Fibroblast of lung (primary cell): Measurements from ENCODE around the gene DAB1. TPM values are rescaled to one million over a fixed set of nuclear protein-coding genes. Genes with fewer than 3 reads are reported as not detected.

Source experiments
- DNase-seq, 2 donors: peaks; one replicate each; pipeline versions ENCODE4 v3.0.0 to v3.0.0-alpha.2; 2010; ENCODE audit warnings: low read depth in 2 of 2
- H2AFZ ChIP-seq: 2 replicates; pipeline ENCODE4 v1.5.1; 2012; ENCODE audit warnings: low read length, control low read depth, inconsistent platforms
- H3K27ac ChIP-seq: 2 replicates; pipeline ENCODE4 v1.5.1; 2011; ENCODE audit warnings: low read length, control low read depth; ENCODE audit not compliant: insufficient read depth
- H3K27me3 ChIP-seq: 2 replicates; pipeline ENCODE4 v1.5.1; 2011; ENCODE audit warnings: mild to moderate bottlenecking, low read length; ENCODE audit not compliant: control insufficient read depth, insufficient read depth
- H3K36me3 ChIP-seq: 2 replicates; pipeline ENCODE4 v1.5.1; 2011; ENCODE audit warnings: low read length; ENCODE audit not compliant: control insufficient read depth, insufficient read depth
- H3K4me1 ChIP-seq: 2 replicates; pipeline ENCODE4 v1.5.1; 2011; ENCODE audit warnings: low read length; ENCODE audit not compliant: control insufficient read depth, insufficient read depth; ENCODE audit errors: extremely low read depth
- H3K4me2 ChIP-seq: 2 replicates; pipeline ENCODE4 v1.5.1; 2011; ENCODE audit warnings: low read length, control low read depth; ENCODE audit not compliant: insufficient read depth; ENCODE audit errors: extremely low read depth
- H3K4me3 ChIP-seq, 4 experiments: fragments of 200-600 bp in 1 of 4; sonication (generic) in 1 of 4; replicated peaks in 1 of 4; 2 replicates each; pipeline ENCODE4 v1.5.1; 2011 to 2016; ENCODE audit warnings: low read length in 4 of 4, low read depth in 3 of 4, mild to moderate bottlenecking in 3 of 4, control low read depth in 2 of 4, inconsistent platforms in 1 of 4, mixed read lengths in 1 of 4; ENCODE audit not compliant: insufficient read depth in 1 of 4; ENCODE audit errors: control extremely low read depth in 1 of 4
- H3K79me2 ChIP-seq: 2 replicates; pipeline ENCODE4 v1.5.1; 2012; ENCODE audit warnings: mild to moderate bottlenecking, low read length, inconsistent platforms; ENCODE audit not compliant: control insufficient read depth, insufficient read depth
- H3K9ac ChIP-seq: 2 replicates; pipeline ENCODE4 v1.5.1; 2011; ENCODE audit warnings: mild to moderate bottlenecking, low read length, control low read depth; ENCODE audit not compliant: insufficient read depth
- H3K9me3 ChIP-seq: 2 replicates; pipeline ENCODE4 v1.5.1; 2012; ENCODE audit warnings: low read depth, low read length; ENCODE audit not compliant: control insufficient read depth, insufficient read depth
- H4K20me1 ChIP-seq: 2 replicates; pipeline ENCODE4 v1.5.1; 2011; ENCODE audit warnings: low read length; ENCODE audit not compliant: control insufficient read depth, insufficient read depth; ENCODE audit errors: extremely low read depth
- CTCF ChIP-seq, 2 donors: IDR thresholded peaks in 1 of 2; conservative IDR thresholded peaks in 1 of 2; 1 replicate in 1 of 2; 2 replicates in 1 of 2; pipeline ENCODE4 v1.5.1; 2011 to 2012; ENCODE audit warnings: low read length in 2 of 2, control low read depth in 1 of 2, inconsistent platforms in 1 of 2, low read depth in 1 of 2, mild to moderate bottlenecking in 1 of 2
- EZH2 ChIP-seq: IDR thresholded peaks from 2 replicates; pipeline ENCODE4 v1.5.1; 2012; ENCODE audit warnings: low read length, control low read depth, mild to moderate bottlenecking; ENCODE audit errors: missing control alignments
- polyA plus RNA-seq, 2 donors: library from polyadenylated mRNA; depleted of rRNA in 1 of 2; stranded (reverse) in 1 of 2; unstranded in 1 of 2; fragments of >200 nt; gene quantifications; 2 replicates each; pipeline ENCODE4 v1.2.1, GENCODE V29; 2011 to 2012; ENCODE audit warnings: missing spikeins in 1 of 2
- total RNA-seq: library from RNA; depleted of rRNA; stranded (reverse); fragments of >200 nt; gene quantifications from 2 replicates; pipeline ENCODE4 v1.2.1, GENCODE V29; 2014

DAB1 gene
- total and polyA plus RNA-seq, 2 donors (not counting 1 experiment from before 2014, with no cell fraction given) = 0.17 to 2.0 TPM

GRCh38 chr1:57327946-57328345 lies 95.9 kb downstream of the DAB1 start:
- Histone ChIP-seq H3K27ac (no peak overlapping the region), H4K20me1 (no peaks in the 10 kb centered on the region), H3K4me2 (no peak overlapping the region), H3K9me3 (no peaks in the 10 kb centered on the region), H3K79me2 (no peaks in the 10 kb centered on the region), H3K36me3 (no peaks in the 10 kb centered on the region), H3K27me3 (no peaks in the 10 kb centered on the region), H2AFZ (no peak overlapping the region), H3K9ac (no peak overlapping the region), H3K4me1 (no peaks in the 10 kb centered on the region), H3K4me3 (no peak overlapping the region)
- DNase-seq = no peak
- TF ChIP-seq CTCF (conservative IDR thresholded peaks at IDR 0.05 in 1 of 2, IDR thresholded peaks at IDR 0.05 in 1 of 2; ENCODE audit: low read depth in 1 of 2, low read length in 2 of 2) (no peak), EZH2 (no peak)

GRCh38 chr1:57327336-57327735 lies 96.5 kb downstream of the DAB1 start:
- Histone ChIP-seq H3K4me1 (no peaks in the 10 kb centered on the region), H4K20me1 (no peaks in the 10 kb centered on the region), H3K9ac (no peak overlapping the region), H3K27me3 (no peaks in the 10 kb centered on the region), H3K27ac (no peak overlapping the region), H3K9me3 (no peaks in the 10 kb centered on the region), H3K79me2 (no peaks in the 10 kb centered on the region), H3K4me2 (no peak overlapping the region), H3K4me3 (no peak overlapping the region), H2AFZ (no peak overlapping the region), H3K36me3 (no peaks in the 10 kb centered on the region)
- DNase-seq = no peak
- TF ChIP-seq CTCF (conservative IDR thresholded peaks at IDR 0.05 in 1 of 2, IDR thresholded peaks at IDR 0.05 in 1 of 2; ENCODE audit: low read depth in 1 of 2, low read length in 2 of 2) (no peak), EZH2 (no peak)

- no peak for DNase-seq
- no peak overlapping the region for H3K9ac ChIP-seq
- no peaks in the 10 kb centered on the region for H3K9me3 ChIP-seq
- no peaks in the 10 kb centered on the region for H3K4me1 ChIP-seq
- H3K27ac ChIP-seq = no peak overlapping the region
- H3K27me3 ChIP-seq = no peaks in the 10 kb centered on the region
- TF ChIP-seq EZH2 = no peak
- no peak for TF ChIP-seq CTCF (conservative IDR thresholded peaks at IDR 0.05 in 1 of 2, IDR thresholded peaks at IDR 0.05 in 1 of 2; ENCODE audit: low read depth in 1 of 2, low read length in 2 of 2)
- H2AFZ ChIP-seq = no peak overlapping the region
- H3K4me2 ChIP-seq = no peak overlapping the region
- H3K79me2 ChIP-seq = no peaks in the 10 kb centered on the region
- H4K20me1 ChIP-seq = no peaks in the 10 kb centered on the region
- H3K4me3 ChIP-seq = no peak overlapping the region
- no peaks in the 10 kb centered on the region for H3K36me3 ChIP-seq
Observed at GRCh38 chr1:57325536-57325935, 98.3 kb downstream of the DAB1 start.
